Kidney (tissue), 22 donors: ENCODE results near the gene TAGAP. TPM values are rescaled to one million over a fixed set of nuclear protein-coding genes. Genes with fewer than 3 reads are reported as not detected.
A peak's percentile ranks its signal among the peaks of the same experiment; 100 is the strongest.

Source experiments
- DNase-seq, 5 donors: peaks; one replicate each; pipeline ENCODE4 v3.0.0-alpha.2; 2013 to 2020
- FAIRE-seq: peaks from 2 replicates; lab custom pipeline; 2012; peaks lifted over from hg19 to GRCh38; lab: Jason Lieb, UNC
- H3K27ac ChIP-seq, 2 donors: one replicate each; pipeline ENCODE4 v1.7.0; 2013; ENCODE audit warnings: low read depth in 2 of 2, low read length in 2 of 2, inconsistent platforms in 1 of 2
- H3K27me3 ChIP-seq: one replicate; pipeline ENCODE4 v1.7.1; 2013; ENCODE audit warnings: low read length, inconsistent platforms; ENCODE audit not compliant: control insufficient read depth, insufficient read depth
- H3K36me3 ChIP-seq, 3 donors: one replicate each; pipeline versions ENCODE4 v1.7.0 to v1.7.1; 2013; ENCODE audit warnings: low read length in 3 of 3, control low read depth in 1 of 3, inconsistent platforms in 1 of 3; ENCODE audit not compliant: insufficient read depth in 3 of 3, control insufficient read depth in 2 of 3
- H3K4me1 ChIP-seq, 3 donors: one replicate each; pipeline versions ENCODE4 v1.7.0 to v1.7.1; 2013; ENCODE audit warnings: low read length in 3 of 3, inconsistent platforms in 1 of 3, low read depth in 1 of 3; ENCODE audit not compliant: control insufficient read depth in 2 of 3, insufficient read depth in 2 of 3
- H3K4me3 ChIP-seq, 3 donors: one replicate each; pipeline versions ENCODE4 v1.7.0 to v1.8.1; 2013; ENCODE audit warnings: low read length in 3 of 3, control low read depth in 1 of 3, inconsistent platforms in 1 of 3
- H3K9ac ChIP-seq, 3 donors: one replicate each; pipeline versions ENCODE4 v1.7.0 to v1.7.1; 2013; ENCODE audit warnings: low read length in 3 of 3, control low read depth in 1 of 3, inconsistent platforms in 1 of 3
- H3K9me3 ChIP-seq, 3 donors: one replicate each; pipeline versions ENCODE4 v1.7.0 to v1.7.1; 2013; ENCODE audit warnings: low read length in 3 of 3, control low read depth in 1 of 3, inconsistent platforms in 1 of 3; ENCODE audit not compliant: control insufficient read depth in 2 of 3, insufficient read depth in 1 of 3
- CTCF ChIP-seq: IDR thresholded peaks from 3 replicates; pipeline ENCODE4 v1.5.1; 2012; ENCODE audit warnings: mild to moderate bottlenecking, moderate library complexity, borderline replicate concordance; ENCODE audit not compliant: insufficient read depth; ENCODE audit errors: extremely low read depth
- intact Hi-C: fragments of 100-400 bp; cut with DNase I; formaldehyde crosslinking; loops from one replicate; pipeline ENCODE4 v1.11.1; 2022
- long read RNA-seq, 10 donors: library from polyadenylated mRNA in 1 of 10; unstranded in 1 of 10; transcript quantifications; one replicate each; pipeline ENCODE4 v2.0.0 and lab custom pipeline, GENCODE V29; 2021 to 2026
- polyA plus RNA-seq: library from polyadenylated mRNA; stranded (reverse); fragments of 350-450 nt; fragmentation: Illumina TruSeq; extraction: RNeasy Lipid Tissue Mini Kit (QIAGEN cat#74804); gene quantifications from one replicate; pipeline ENCODE4 v1.2.3, GENCODE V29; 2014; ENCODE audit warnings: low read depth, low replicate concordance; ENCODE audit not compliant: insufficient read depth
- total RNA-seq: library from RNA; stranded (reverse); fragmentation: NEBNext Ultra II Directional; extraction: Animal tissue kit (Norgen Biotek cat#: 25700); gene quantifications from one replicate; pipeline ENCODE4 v1.2.1, GENCODE V29; 2021
- donor health status: control.
- donor health status: control.
- donor health status: control.
- donor health status: control.
- donor health status: control.
- donor health status: DM: yes; HTN: yes; CAD: no.
- donor health status: Normal renal cell carcinoma (clear cell type).

Gene TAGAP
- total RNA-seq (8.8 TPM), polyA plus RNA-seq (0.45 TPM)
- long read RNA-seq, donor 1 = 0 reads
- long read RNA-seq, donor 2 = 0 reads
- long read RNA-seq, donor 3 = 0 reads
- long read RNA-seq, donor 4 = 0 reads
- long read RNA-seq, donor 5, partial matches to known transcripts = 0 of 1 reads
- long read RNA-seq, donor 5, other reads (novel, unspliced or antisense) = 0 of 1 reads
- long read RNA-seq, donor 6 = 0 reads
- long read RNA-seq, donor 7, partial matches to known transcripts = 0 of 2 reads
- long read RNA-seq, donor 7, other reads (novel, unspliced or antisense) = 1 of 2 reads
- long read RNA-seq, donor 8 = 0 reads
- long read RNA-seq, donor 9 = 0 reads
- long read RNA-seq, donor 10 = 0 reads

GRCh38 chr6:159044899-159045727, at the start of gene TAGAP:
Gene TAGAP, minus strand, starts transcription at chr6:159044991. Its CDS starts 845 bp downstream, at chr6:159044146.
- no peak within 1 kb of the TSS for H3K9ac ChIP-seq
- FAIRE-seq = no peak
- peak in 3 of 5 donors; percentile 34 to 84 (median 39) for DNase-seq

GRCh38 chr6:159093609-159094443, 49.0 kb upstream of the TAGAP start:
- DNase-seq (no peak), FAIRE-seq (no peak)
- H3K27me3 ChIP-seq = no peaks in the 10 kb centered on the region
- TF ChIP-seq CTCF = no peak
- no peak overlapping the region for H3K4me3 ChIP-seq
- H3K4me1 ChIP-seq = peaks cover 0 to under 1% (median 0%) of the 10 kb centered on the region in 3 donors
- intact Hi-C loops = no loop called here
- H3K9me3 ChIP-seq = no peaks in the 10 kb centered on the region
- H3K36me3 ChIP-seq = no peaks in the 10 kb centered on the region
- no peak overlapping the region for H3K9ac ChIP-seq
- no peak overlapping the region for H3K27ac ChIP-seq

More at GRCh38 chr6:159044899-159045727, at the start of gene TAGAP:
- Histone ChIP-seq H3K9me3 (no peaks in the 10 kb centered on the region), H3K27ac (no peak within 1 kb of the TSS), H3K4me1 (peaks cover 0 to 2% (median 0%) of the 10 kb centered on the region in 3 donors), H3K27me3 (no peaks in the 10 kb centered on the region), H3K36me3 (no peaks in the 10 kb centered on the region), H3K4me3 (peak within 1 kb of the TSS in 1 of 3 donors; percentile 56)
- intact Hi-C loops = no loop called here
- no peak for TF ChIP-seq CTCF

GRCh38 chr6:159092631-159093030, 47.8 kb upstream of the TAGAP start:
- Histone ChIP-seq H3K4me1 (no peaks in the 10 kb centered on the region), H3K9ac (no peak overlapping the region), H3K27ac (no peak overlapping the region), H3K4me3 (no peak overlapping the region), H3K36me3 (no peaks in the 10 kb centered on the region), H3K27me3 (no peaks in the 10 kb centered on the region), H3K9me3 (no peaks in the 10 kb centered on the region)
- no peak for DNase-seq
- no peak for TF ChIP-seq CTCF
- intact Hi-C loops = no loop called here
- no peak for FAIRE-seq
